Measurements from ENCODE around the gene ZFPM1. TPM values are rescaled to one million over a fixed set of nuclear protein-coding genes. Genes with fewer than 3 reads are reported as not detected.

ZFPM1 gene
- total and polyA plus RNA-seq, 2 experiments from 2014 or later: 0.53 to 2.2 TPM

DNA sequence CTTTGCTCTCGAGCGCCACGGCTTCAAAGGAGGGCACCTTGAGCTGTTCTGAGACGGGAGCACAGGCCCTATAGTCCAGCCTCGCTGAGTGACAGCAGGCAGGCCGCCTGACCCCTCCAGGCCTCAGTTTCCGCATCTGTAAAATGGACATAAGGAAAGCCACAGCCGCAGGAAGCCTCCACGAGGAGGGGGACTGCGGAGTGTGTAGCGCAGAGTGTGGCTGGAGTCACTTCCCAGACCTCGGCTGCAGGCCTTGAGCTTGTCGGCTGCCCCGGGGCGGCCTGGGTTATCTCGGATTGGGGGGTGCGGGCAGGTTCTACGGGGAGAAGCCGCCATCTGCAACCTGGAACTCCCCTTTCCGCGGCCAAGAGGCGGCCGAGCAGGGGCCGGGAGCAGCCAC is 40.8 kb downstream of the ZFPM1 start:
- Histone ChIP-seq H3K9me2 (ENCODE audit: insufficient read depth) (no peaks in the 10 kb centered on the region), H3K36me3 (ENCODE audit: insufficient read depth) (no peaks in the 10 kb centered on the region), H3K27ac (ENCODE audit: low read depth) (no peak overlapping the region), H3K4me2 (no peak overlapping the region), H3F3A (replicated peaks; ENCODE audit: low read depth) (no peaks in the 10 kb centered on the region), H2AFZ (no peak overlapping the region), H3K27me3 (ENCODE audit: insufficient read depth) (no peaks in the 10 kb centered on the region), H4K20me1 (replicated peaks; ENCODE audit: insufficient read depth) (no peaks in the 10 kb centered on the region), H3K4me1 (ENCODE audit: insufficient read depth) (no peaks in the 10 kb centered on the region), H3K79me2 (replicated peaks; ENCODE audit: insufficient read depth) (no peaks in the 10 kb centered on the region), H3K4me3 (no peak overlapping the region)
- no peak overlapping the region for H3K27ac Mint-ChIP-seq
- peaks cover 5% of the 10 kb centered on the region for H3K27me3 Mint-ChIP-seq (ENCODE audit: insufficient read depth, low read depth, poor library complexity)
- no peaks in the 10 kb centered on the region for H3K36me3 Mint-ChIP-seq (ENCODE audit: low read depth)
- ATAC-seq (no peak), DNase-seq (ENCODE audit: low spot score) (no peak)
- TF ChIP-seq CREB1 (CRISPR knock-in tag; IDR thresholded peaks at IDR 0.05; ENCODE audit: low read depth) (no peak), ZNF331 (CRISPR knock-in tag; IDR thresholded peaks at IDR 0.05; ENCODE audit: low read depth) (no peak), ZNF114 (CRISPR knock-in tag; IDR thresholded peaks at IDR 0.05) (no peak), EZH2 (IDR thresholded peaks at IDR 0.05; ENCODE audit: low read depth, unreplicated experiment) (no peak), NANOG (IDR thresholded peaks at IDR 0.05; ENCODE audit: borderline replicate concordance) (no peak), JUNB (IDR thresholded peaks at IDR 0.05; ENCODE audit: unreplicated experiment) (no peak), STAT1 (IDR thresholded peaks at IDR 0.05; ENCODE audit: unreplicated experiment) (no peak), EZH2phosphoT487 (IDR thresholded peaks at IDR 0.05; ENCODE audit: unreplicated experiment) (no peak)
- TF ChIP-seq, protein P1, sequence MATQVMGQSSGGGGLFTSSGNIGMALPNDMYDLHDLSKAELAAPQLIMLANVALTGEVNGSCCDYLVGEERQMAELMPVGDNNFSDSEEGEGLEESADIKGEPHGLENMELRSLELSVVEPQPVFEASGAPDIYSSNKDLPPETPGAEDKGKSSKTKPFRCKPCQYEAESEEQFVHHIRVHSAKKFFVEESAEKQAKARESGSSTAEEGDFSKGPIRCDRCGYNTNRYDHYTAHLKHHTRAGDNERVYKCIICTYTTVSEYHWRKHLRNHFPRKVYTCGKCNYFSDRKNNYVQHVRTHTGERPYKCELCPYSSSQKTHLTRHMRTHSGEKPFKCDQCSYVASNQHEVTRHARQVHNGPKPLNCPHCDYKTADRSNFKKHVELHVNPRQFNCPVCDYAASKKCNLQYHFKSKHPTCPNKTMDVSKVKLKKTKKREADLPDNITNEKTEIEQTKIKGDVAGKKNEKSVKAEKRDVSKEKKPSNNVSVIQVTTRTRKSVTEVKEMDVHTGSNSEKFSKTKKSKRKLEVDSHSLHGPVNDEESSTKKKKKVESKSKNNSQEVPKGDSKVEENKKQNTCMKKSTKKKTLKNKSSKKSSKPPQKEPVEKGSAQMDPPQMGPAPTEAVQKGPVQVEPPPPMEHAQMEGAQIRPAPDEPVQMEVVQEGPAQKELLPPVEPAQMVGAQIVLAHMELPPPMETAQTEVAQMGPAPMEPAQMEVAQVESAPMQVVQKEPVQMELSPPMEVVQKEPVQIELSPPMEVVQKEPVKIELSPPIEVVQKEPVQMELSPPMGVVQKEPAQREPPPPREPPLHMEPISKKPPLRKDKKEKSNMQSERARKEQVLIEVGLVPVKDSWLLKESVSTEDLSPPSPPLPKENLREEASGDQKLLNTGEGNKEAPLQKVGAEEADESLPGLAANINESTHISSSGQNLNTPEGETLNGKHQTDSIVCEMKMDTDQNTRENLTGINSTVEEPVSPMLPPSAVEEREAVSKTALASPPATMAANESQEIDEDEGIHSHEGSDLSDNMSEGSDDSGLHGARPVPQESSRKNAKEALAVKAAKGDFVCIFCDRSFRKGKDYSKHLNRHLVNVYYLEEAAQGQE (IDR thresholded peaks at IDR 0.05; ENCODE audit: unreplicated experiment): no peak
- TF ChIP-seq, protein P2, sequence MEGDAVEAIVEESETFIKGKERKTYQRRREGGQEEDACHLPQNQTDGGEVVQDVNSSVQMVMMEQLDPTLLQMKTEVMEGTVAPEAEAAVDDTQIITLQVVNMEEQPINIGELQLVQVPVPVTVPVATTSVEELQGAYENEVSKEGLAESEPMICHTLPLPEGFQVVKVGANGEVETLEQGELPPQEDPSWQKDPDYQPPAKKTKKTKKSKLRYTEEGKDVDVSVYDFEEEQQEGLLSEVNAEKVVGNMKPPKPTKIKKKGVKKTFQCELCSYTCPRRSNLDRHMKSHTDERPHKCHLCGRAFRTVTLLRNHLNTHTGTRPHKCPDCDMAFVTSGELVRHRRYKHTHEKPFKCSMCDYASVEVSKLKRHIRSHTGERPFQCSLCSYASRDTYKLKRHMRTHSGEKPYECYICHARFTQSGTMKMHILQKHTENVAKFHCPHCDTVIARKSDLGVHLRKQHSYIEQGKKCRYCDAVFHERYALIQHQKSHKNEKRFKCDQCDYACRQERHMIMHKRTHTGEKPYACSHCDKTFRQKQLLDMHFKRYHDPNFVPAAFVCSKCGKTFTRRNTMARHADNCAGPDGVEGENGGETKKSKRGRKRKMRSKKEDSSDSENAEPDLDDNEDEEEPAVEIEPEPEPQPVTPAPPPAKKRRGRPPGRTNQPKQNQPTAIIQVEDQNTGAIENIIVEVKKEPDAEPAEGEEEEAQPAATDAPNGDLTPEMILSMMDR (conservative IDR thresholded peaks at IDR 0.05; ENCODE audit: low read depth in 2 of 2): no peak
- TF ChIP-seq, protein P3, sequence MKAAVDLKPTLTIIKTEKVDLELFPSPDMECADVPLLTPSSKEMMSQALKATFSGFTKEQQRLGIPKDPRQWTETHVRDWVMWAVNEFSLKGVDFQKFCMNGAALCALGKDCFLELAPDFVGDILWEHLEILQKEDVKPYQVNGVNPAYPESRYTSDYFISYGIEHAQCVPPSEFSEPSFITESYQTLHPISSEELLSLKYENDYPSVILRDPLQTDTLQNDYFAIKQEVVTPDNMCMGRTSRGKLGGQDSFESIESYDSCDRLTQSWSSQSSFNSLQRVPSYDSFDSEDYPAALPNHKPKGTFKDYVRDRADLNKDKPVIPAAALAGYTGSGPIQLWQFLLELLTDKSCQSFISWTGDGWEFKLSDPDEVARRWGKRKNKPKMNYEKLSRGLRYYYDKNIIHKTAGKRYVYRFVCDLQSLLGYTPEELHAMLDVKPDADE (IDR thresholded peaks at IDR 0.05): no peak
- H3K4me1 Mint-ChIP-seq: no peaks in the 10 kb centered on the region; the same call in 2 of the 3 replicates
- H3K9me3 Mint-ChIP-seq: no peaks in the 10 kb centered on the region
- no peak overlapping the region for H3K4me3 Mint-ChIP-seq

Data from GM23338 (cell line).